ENCODE data around the gene ARMC2.
"Not testable (repeated sequence)": the region's sequence is repeated elsewhere in the genome, so short reads cannot be mapped to it uniquely, and the experiment has no call there.

ARMC2 gene

DNA sequence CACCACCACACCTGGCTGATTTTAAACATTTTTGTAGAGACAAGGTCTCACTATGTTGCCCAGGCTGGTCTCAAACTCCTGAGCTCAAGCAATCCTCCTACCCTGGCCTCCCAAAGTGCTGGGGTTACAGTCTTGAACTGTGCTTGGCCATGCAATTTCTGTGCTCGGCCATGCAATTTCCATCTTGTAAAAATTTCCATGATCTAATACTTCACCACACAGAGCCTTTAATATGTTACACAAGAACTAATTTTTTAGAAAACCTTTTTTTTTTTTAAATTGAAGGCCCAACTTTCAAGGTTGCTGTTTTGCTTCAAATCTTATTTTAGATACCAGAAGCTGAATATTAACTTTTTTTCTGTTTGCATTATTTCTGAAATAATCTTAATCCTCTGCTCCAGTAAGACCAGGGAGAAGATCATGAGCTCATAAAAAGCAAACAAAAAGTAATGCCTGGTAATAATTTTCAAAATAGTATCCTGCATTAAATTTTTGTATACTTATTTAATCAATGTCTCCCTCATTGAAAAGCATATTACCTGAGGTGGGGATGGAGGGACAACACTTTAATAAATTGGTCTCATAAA, 38.1 kb upstream of the ARMC2 start:
- Histone ChIP-seq H3F3A (ENCODE audit: control insufficient read depth, insufficient read depth) (no peaks in the 10 kb centered on the region), H3K4me3 (ENCODE audit: low read length) (no peak overlapping the region)
- no peak for TF ChIP-seq EZH2phosphoT487 (IDR thresholded peaks at IDR 0.05; ENCODE audit: borderline replicate concordance, low read length)
- TF ChIP-seq, protein P1, sequence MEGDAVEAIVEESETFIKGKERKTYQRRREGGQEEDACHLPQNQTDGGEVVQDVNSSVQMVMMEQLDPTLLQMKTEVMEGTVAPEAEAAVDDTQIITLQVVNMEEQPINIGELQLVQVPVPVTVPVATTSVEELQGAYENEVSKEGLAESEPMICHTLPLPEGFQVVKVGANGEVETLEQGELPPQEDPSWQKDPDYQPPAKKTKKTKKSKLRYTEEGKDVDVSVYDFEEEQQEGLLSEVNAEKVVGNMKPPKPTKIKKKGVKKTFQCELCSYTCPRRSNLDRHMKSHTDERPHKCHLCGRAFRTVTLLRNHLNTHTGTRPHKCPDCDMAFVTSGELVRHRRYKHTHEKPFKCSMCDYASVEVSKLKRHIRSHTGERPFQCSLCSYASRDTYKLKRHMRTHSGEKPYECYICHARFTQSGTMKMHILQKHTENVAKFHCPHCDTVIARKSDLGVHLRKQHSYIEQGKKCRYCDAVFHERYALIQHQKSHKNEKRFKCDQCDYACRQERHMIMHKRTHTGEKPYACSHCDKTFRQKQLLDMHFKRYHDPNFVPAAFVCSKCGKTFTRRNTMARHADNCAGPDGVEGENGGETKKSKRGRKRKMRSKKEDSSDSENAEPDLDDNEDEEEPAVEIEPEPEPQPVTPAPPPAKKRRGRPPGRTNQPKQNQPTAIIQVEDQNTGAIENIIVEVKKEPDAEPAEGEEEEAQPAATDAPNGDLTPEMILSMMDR (IDR thresholded peaks at IDR 0.05; ENCODE audit: low read depth, low read length, poor library complexity, severe bottlenecking) = no peak

DNA sequence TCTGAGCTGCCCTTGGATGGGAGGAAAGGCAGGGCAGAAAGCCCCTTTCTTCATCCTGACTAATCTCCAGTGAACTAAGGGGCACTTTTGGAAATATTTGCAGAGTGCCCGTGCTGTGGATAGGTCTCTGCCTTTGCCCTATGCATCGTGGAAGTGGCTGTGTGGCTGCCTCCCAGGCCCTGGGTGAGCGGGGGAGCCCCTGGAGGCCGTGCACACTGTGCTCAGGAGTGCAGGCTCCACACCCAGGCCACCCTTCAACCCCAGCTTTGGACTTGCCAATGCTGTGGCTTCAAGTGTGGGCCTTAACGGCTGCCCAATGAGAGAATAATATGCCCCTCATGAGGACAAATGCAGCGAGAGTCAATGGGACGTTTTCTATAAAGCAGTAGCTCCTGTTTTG, 36.7 kb upstream of the ARMC2 start:
- Histone ChIP-seq H3K9me3 (ENCODE audit: control insufficient read depth, insufficient read depth, low read length) (no peaks in the 10 kb centered on the region), H3K4me3 (ENCODE audit: low read length) (no peak overlapping the region), H3K9me2 (replicated peaks; ENCODE audit: control insufficient read depth, low read length) (no peaks in the 10 kb centered on the region), H3K79me2 (ENCODE audit: control insufficient read depth, low read length) (no peaks in the 10 kb centered on the region), H3K4me1 (ENCODE audit: control insufficient read depth, low read length) (no peaks in the 10 kb centered on the region), H3K36me3 (ENCODE audit: control insufficient read depth, low read length) (no peaks in the 10 kb centered on the region), H3K27ac (ENCODE audit: low read depth, low read length) (no peak overlapping the region), H3K27me3 (ENCODE audit: control insufficient read depth, low read length) (no peaks in the 10 kb centered on the region), H3F3A (ENCODE audit: control insufficient read depth, insufficient read depth) (no peaks in the 10 kb centered on the region), H4K20me1 (ENCODE audit: control insufficient read depth, insufficient read depth, low read depth, low read length) (no peaks in the 10 kb centered on the region), H3K4me2 (ENCODE audit: low read length) (no peak overlapping the region)
- TF ChIP-seq, protein P1 (IDR thresholded peaks at IDR 0.05; ENCODE audit: low read depth, low read length, poor library complexity, severe bottlenecking) = no peak
- TF ChIP-seq EZH2phosphoT487 (IDR thresholded peaks at IDR 0.05; ENCODE audit: borderline replicate concordance, low read length) = no peak

More for the DNA sequence above, 38.1 kb upstream of the ARMC2 start:
- no peaks in the 10 kb centered on the region for H3K79me2 ChIP-seq (ENCODE audit: control insufficient read depth, low read length)
- H3K4me1 ChIP-seq (ENCODE audit: control insufficient read depth, low read length) = peaks cover 8% of the 10 kb centered on the region
- no peaks in the 10 kb centered on the region for H4K20me1 ChIP-seq (ENCODE audit: control insufficient read depth, insufficient read depth, low read depth, low read length)
- no peaks in the 10 kb centered on the region for H3K36me3 ChIP-seq (ENCODE audit: control insufficient read depth, low read length)
- H3K9me3 ChIP-seq (ENCODE audit: control insufficient read depth, insufficient read depth, low read length) = no peaks in the 10 kb centered on the region
- H3K9me2 ChIP-seq (replicated peaks; ENCODE audit: control insufficient read depth, low read length) = no peaks in the 10 kb centered on the region
- no peak overlapping the region for H3K27ac ChIP-seq (ENCODE audit: low read depth, low read length)
- H3K4me2 ChIP-seq (ENCODE audit: low read length) = no peak overlapping the region
- H3K27me3 ChIP-seq (ENCODE audit: control insufficient read depth, low read length) = no peaks in the 10 kb centered on the region

DNA sequence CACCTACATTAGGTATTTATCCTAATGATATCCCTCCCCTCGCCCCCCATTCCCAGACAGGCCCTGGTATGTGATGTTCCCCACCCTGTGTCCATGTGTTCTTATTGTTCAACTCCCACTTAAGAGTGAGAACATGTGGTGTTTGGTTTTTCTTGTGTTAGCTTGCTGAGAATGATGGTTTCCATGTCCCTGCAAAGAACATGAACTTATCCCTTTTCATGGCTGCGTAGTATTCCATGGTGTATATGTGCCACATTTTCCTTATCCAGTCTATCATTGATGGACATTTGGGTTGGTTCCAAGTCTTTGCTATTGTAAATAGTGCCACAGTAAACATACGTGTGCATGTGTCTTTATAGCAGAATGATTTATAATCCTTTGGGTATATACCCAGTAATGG, 35.0 kb upstream of the ARMC2 start:
- not testable (repeated sequence) for H3K9me3 ChIP-seq (ENCODE audit: control insufficient read depth, insufficient read depth, low read length); H3F3A ChIP-seq (ENCODE audit: control insufficient read depth, insufficient read depth); H3K27me3 ChIP-seq (ENCODE audit: control insufficient read depth, low read length); H4K20me1 ChIP-seq (ENCODE audit: control insufficient read depth, insufficient read depth, low read depth, low read length); H3K27ac ChIP-seq (ENCODE audit: low read depth, low read length); H3K79me2 ChIP-seq (ENCODE audit: control insufficient read depth, low read length); H3K9me2 ChIP-seq (replicated peaks; ENCODE audit: control insufficient read depth, low read length); H3K4me1 ChIP-seq (ENCODE audit: control insufficient read depth, low read length); H3K4me2 ChIP-seq (ENCODE audit: low read length); H3K4me3 ChIP-seq (ENCODE audit: low read length); H3K36me3 ChIP-seq (ENCODE audit: control insufficient read depth, low read length)

DNA sequence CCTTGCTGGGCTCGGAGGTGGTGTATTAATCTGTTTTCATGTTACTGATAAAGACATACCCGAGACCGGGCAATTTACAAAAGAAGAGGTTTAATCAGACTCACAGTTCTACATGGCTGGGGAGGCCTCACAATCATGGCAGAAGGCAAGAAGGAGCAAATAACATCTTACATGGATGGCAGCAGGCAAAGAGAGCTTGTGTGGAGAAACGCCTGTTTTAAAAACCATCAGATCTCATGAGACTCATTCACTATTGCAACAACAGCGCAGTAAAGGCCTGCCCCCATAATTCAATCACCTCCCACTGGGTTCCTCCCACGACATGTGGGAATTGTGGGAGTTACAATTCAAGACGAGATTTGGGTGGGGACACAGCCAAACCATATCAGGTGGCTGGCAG, 30.9 kb upstream of the ARMC2 start:
- H3K9me2 ChIP-seq (replicated peaks; ENCODE audit: control insufficient read depth, low read length); H3K27ac ChIP-seq (ENCODE audit: low read depth, low read length); H3K4me2 ChIP-seq (ENCODE audit: low read length); H3K27me3 ChIP-seq (ENCODE audit: control insufficient read depth, low read length); H4K20me1 ChIP-seq (ENCODE audit: control insufficient read depth, insufficient read depth, low read depth, low read length); H3K79me2 ChIP-seq (ENCODE audit: control insufficient read depth, low read length); H3F3A ChIP-seq (ENCODE audit: control insufficient read depth, insufficient read depth); H3K9me3 ChIP-seq (ENCODE audit: control insufficient read depth, insufficient read depth, low read length); H3K36me3 ChIP-seq (ENCODE audit: control insufficient read depth, low read length); H3K4me3 ChIP-seq (ENCODE audit: low read length); H3K4me1 ChIP-seq (ENCODE audit: control insufficient read depth, low read length): not testable (repeated sequence)

All from DOHH2 (cell line).